ENCODE data around the gene NDC1. TPM values are rescaled to one million over a fixed set of nuclear protein-coding genes. Genes with fewer than 3 reads are reported as not detected.

NDC1 gene
- total and polyA plus RNA-seq, 2 of the 4 experiments (the other 2 are of a cell fraction) = 11.8 to 33.9 TPM

DNA sequence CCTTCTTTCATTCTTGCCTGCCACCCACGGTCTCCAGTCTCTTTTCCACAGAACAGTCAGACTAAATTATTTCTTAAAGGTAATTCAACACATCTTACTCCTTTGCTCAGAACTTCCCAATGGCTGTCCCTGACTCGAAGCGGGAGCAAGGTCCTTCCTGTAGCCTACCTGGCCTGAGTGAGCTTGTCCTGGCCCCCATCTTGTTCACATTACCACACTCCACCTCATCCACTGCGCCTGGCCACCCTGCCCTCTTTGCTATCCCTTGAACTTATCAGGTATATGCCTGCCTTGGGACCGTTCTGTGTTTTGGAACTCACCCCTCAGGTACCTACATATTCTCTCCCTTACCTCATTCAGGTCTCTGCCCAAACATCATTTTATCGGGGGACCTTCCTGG, 85.8 kb downstream of the NDC1 start:
- CTCF ChIA-PET = no interaction called here

More for the DNA sequence above, 85.8 kb downstream of the NDC1 start:
- ATAC-seq (ENCODE audit: low read depth) (no peak), DNase-seq (no peak)
- no TSS peak for BruUV-seq (replicated peaks)
- no peaks in the 10 kb centered on the region for H3K4me1 ChIP-seq (ENCODE audit: control insufficient read depth, insufficient read depth, low read length)
- no peak overlapping the region for H3K4ac ChIP-seq (ENCODE audit: low read depth, low read length)
- H3K36me3 ChIP-seq (ENCODE audit: control insufficient read depth, insufficient read depth, low read length) = no peaks in the 10 kb centered on the region
- no peak for TF ChIP-seq MAFK (IDR thresholded peaks at IDR 0.05; ENCODE audit: low read depth, low read length)
- TF ChIP-seq FOS (IDR thresholded peaks at IDR 0.05; ENCODE audit: low read depth, low read length) = no peak
- no peak overlapping the region for H3K56ac ChIP-seq (ENCODE audit: extremely low read depth, insufficient read depth, low read length)
- 76% methylated on average over 4 of the region's 6 CpGs; no CpG with 5 or more reads in 1 of the 2 experiments for WGBS, 2 experiments (ENCODE audit: extremely low coverage in 2 of 2, insufficient read length in 1 of 2)
- H2AFZ ChIP-seq (replicated peaks; ENCODE audit: low read length, poor library complexity) = no peak overlapping the region
- H3K27me3 ChIP-seq (ENCODE audit: control insufficient read depth, insufficient read depth, low read length) = peaks cover 8% of the 10 kb centered on the region
- H3K23ac ChIP-seq (ENCODE audit: low read depth, low read length) = no peak overlapping the region
- H3K9me1 ChIP-seq (ENCODE audit: insufficient read depth, low read length) = no peaks in the 10 kb centered on the region
- no peak overlapping the region for H3K9ac ChIP-seq (ENCODE audit: low read depth, low read length)
- H4K8ac ChIP-seq (ENCODE audit: low read depth in 2 of 2, low read length in 2 of 2) = no peak overlapping the region
- H3K14ac ChIP-seq (replicated peaks; ENCODE audit: low read depth, low read length) = no peak overlapping the region
- H4K91ac ChIP-seq (ENCODE audit: insufficient read depth, low read depth, low read length) = no peak overlapping the region
- no peak overlapping the region for H3K27ac ChIP-seq (ENCODE audit: insufficient read depth, low read length)
- H2BK5ac ChIP-seq (ENCODE audit: low read depth, low read length, poor library complexity, severe bottlenecking) = no peak overlapping the region
- dilution Hi-C loops (cut with HindIII; ENCODE audit: low sequenced_read_pairs, unreplicated experiment) (no loop called here), intact Hi-C loops (cut with micrococcal nuclease) (loop anchor here (5.0 kb wide), 1 partner anchor 190 kb away; no protein-coding TSS in a partner anchor), in situ Hi-C loops (cut with MboI; ENCODE audit: low sequenced_read_pairs) (no loop called here)
- no peak overlapping the region for H2BK120ac ChIP-seq (ENCODE audit: low read depth, low read length)
- peaks cover 1% of the 10 kb centered on the region; the same call in 1 of the 2 replicates for H3K9me3 ChIP-seq (ENCODE audit: control insufficient read depth, insufficient read depth, low read length)
- no peak overlapping the region for H3K4me2 ChIP-seq (ENCODE audit: low read depth, low read length)
- H4K5ac ChIP-seq (ENCODE audit: low read depth, low read length) = no peak overlapping the region
- peaks cover 3% of the 10 kb centered on the region; the same call in 1 of the 2 replicates for H4K20me1 ChIP-seq (ENCODE audit: insufficient read depth, low read length)
- H3K18ac ChIP-seq (ENCODE audit: low read depth, low read length) = no peak overlapping the region
- no peak overlapping the region for H2AK9ac ChIP-seq (replicated peaks; ENCODE audit: low read depth, low read length, poor library complexity)
- H2BK15ac ChIP-seq (ENCODE audit: low read depth, low read length) = no peak overlapping the region; the same call in 2 of the 3 replicates
- peak overlapping the region; percentile 14; the same call in 1 of the 2 replicates for H2AK5ac ChIP-seq (ENCODE audit: low read depth, low read length)
- no peak overlapping the region for H2BK20ac ChIP-seq (ENCODE audit: low read depth, low read length)
- POLR2A ChIA-PET (ENCODE audit: unreplicated experiment) = no interaction called here
- H3K79me1 ChIP-seq (ENCODE audit: low read depth in 1 of 2, low read length in 2 of 2) = no peaks in the 10 kb centered on the region
- no peak overlapping the region for H3K4me3 ChIP-seq (ENCODE audit: insufficient read depth, low read depth, low read length)

Data from IMR-90 (cell line).